GM18867 (cell line): Measurements from ENCODE around the gene TIMM10.

Experiments
- ATAC-seq: cut with Tn5 transposase; IDR thresholded peaks from one replicate; pipeline ENCODE4 v1.9.1; 2021; ENCODE audit warnings: mild to moderate bottlenecking, moderate library complexity; ENCODE audit not compliant: unreplicated experiment

The TIMM10 gene, protein sequence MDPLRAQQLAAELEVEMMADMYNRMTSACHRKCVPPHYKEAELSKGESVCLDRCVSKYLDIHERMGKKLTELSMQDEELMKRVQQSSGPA

DNA sequence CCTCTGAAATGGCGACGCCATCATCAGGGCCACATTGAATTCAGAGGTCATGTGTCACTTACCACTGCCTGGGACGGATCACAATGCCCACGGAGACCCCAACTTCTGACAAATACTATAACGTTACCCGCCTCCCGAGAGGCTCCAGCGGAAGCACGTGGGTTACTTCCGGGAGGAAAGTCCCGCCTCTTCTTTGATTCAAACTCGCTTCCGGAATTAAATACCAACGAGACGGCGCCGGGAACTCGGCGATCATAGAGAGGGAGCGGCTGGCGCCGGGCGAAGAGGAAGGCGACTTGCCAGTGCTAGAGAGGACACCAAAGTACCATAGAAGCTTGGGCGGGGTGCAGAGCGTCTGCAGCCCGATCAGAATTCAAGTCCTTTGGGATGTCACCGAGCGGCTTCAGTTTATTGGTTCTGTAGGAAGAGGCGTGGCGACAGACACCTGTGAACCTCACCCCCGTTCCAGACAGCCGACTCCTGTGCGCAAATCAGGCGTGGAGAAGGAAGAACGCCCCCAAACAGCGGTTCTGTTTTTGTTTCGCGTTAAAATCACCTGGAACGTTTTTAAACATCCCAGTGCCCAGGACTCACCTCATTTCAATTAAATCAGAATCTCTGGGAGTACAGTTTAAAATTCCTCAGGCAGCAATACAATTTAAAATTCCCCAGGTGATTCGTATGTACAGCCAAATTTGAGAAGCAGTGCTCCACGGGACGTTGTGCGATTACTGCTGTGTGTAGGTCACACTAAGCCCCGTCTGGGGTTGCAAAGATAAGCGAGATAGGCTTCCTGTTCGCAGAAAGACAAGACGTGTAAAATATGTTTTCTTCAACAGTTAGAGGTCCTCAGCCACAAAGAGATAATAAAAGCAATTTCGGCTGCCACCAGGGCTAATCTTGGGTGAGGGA is at the start of gene TIMM10:
TSS of gene TIMM10 (minus strand) at position 159 of the 912 bp plus-strand sequence. CDS start 565 bp downstream, outside the sequence.
- ATAC-seq: peak; percentile 98

DNA sequence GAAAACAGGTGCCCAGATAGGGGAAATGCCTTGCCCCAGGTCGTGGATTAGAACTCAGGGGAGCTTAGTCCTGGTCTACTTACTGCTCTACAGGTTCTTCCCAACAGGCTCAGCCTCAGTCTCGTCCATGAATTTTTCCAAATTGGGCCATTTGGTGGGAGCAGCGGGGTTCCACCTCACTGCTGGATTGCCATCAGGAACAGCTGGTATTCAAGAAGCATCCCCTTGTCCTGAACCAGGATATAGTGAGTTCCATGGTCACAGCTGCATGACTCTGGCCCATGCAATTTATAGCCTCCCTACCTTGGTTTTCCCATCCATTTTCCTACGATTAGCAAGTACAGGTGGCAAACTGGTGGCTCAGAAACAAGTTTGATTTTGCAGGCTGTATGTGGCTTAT is 43.5 kb upstream of the TIMM10 start:
- ATAC-seq: no peak

DNA sequence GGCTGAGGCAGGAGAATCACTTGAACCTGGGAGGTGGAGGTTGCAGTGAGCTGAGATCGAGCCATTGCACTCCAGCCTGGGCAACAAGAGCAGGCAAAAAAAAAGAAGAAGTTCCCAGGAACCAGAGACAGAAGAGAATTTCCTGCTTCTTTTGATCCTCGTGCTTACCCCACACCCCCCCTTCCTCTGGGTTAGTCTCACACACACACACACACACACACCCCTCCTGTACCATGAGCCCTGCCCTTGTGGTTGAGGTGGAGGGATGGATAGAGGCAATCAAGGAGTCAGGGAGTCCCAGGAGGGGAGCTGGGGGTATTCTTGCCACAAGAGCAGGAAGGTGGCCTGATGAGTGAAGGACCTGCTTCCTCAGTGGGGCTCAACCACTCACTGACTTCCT is 41.1 kb upstream of the TIMM10 start:
- ATAC-seq: no peak

DNA sequence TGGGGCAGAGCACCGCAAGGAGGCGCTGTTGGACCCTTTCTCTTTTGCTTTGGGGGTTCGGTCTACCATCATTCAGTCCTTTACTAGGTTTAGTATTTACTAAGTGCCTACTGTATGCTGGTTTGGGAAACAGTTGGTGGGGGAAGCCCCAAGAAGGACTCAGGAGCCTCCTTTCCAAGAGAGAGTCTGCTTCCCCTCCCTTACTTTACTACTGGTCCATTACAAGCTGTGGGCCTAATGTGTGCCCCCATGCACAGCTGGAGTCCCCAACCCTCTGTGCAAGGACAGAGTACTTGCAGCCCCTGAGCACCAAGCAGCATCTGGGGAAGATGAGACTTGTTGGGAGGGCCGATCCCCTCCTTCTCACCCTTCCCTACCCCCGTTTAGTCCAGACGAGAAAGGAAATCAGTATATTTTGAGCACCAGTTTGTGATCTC is 37.8 kb upstream of the TIMM10 start:
- ATAC-seq: no peak

DNA sequence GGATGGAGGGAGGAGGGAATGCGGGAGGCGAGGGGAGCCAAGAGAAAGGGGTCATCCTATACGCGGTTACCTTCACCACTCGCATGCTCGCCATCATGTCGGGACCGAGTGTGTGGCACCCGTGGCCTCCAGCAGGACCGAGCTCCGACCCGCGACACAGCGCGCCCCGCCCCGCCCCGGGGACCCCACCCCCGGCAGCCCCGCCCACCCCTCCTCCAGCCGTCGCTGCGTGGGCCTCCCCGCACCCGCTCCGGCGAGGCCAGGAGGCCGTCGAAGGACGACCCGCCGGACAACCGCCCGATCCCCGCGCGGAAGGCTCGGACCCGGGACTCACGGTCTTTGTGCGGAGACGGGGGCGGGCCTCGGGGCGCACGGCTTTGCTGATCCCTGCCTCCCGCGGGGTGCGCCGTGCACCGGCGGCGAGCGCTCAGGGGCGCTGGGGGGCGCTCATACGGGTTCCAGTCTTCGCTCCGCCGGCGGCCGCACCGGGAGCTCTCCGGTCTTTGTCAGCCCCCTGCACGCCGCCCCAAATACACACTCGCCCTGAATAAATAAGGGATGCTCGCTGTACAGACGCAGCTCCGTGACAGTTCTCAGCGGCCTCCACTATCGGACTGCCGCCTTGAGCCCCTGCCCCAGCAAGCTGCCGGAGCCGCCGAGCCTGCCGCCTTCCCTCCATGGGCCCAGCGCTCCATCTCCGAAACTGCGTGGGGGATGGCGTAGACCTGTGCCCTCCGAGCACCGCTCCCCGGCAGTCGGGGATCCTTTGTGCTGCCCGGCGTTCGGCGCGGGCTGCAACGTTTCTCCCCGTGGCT is 37.2 kb upstream of the TIMM10 start, which contains the start of gene UBE2L6:
TSS of gene UBE2L6 (minus strand) at position 158 of the 815 bp plus-strand sequence. CDS start at position 97, 61 bp downstream.
- peak; percentile 68 for ATAC-seq

DNA sequence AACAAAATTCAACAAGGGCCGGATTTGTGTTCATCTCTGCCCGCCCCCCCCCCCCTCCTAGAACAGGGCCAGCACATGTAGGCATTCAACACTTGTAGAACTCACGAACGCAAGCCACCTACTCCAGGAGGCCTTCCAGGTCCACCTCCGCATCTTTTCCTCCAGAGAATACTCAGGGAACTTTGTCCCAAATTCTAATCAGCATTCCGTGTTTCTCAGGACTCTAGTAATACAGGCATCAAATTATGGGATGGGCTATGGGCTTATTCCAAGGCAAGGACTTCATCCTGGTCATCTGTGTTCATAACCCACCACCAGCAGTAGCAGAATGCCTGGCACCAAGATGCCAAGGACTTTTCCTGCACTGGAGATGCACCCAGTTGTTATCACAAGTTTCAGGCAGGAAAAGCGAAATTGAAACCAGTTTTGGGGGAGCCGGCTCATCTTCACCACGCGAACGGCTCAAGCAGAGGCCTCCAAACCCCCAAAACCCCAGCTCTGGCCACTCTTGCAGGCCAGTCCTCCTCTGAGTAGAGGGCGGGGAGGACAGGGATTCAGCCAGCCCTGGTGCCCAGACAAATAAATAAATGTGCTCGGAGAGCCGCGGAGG is 36.5 kb upstream of the TIMM10 start:
- ATAC-seq: peak; percentile 15

DNA sequence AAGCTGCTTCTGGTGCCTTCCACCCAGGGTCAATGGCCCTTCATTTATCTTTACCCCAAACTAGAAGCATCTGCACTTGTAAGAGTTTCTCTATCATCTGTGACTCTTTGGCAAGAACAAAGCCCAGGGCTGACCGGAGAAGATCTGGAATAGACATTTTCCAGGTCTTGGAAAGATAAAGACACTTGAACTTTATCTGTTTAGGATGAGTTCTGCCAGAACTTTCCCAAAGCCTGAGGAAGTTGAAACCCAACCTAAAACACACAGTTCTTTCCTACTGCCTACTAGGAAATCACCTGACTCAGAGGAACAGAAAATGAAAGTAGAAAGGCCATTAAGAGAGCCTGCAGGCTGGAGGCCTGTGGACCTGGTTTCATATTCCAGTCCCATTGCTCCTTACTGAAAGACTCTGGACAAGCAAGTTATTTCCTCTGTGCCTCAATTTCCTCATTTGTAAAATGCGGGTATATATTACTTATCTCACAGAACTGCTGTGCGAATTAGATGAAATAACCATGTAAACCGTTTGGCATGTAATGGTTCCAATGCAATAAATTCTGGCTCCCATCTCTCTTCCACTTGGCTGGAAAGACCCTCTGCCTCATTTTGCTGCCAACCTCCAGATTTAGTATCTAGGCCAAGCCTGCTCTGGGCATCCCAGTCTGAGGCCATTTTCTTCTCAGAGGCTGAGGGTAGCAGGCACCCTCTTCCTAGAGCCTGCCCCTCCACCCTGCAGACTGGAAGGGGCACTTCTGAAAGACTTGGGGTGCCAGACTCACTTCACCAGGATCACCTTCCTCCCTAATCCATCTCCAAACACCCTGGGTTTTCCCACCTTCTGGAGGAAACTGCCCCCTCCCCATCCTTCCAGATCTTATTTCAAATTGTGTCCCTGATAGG is 35.7 kb upstream of the TIMM10 start:
- ATAC-seq: peak; percentile 71

DNA sequence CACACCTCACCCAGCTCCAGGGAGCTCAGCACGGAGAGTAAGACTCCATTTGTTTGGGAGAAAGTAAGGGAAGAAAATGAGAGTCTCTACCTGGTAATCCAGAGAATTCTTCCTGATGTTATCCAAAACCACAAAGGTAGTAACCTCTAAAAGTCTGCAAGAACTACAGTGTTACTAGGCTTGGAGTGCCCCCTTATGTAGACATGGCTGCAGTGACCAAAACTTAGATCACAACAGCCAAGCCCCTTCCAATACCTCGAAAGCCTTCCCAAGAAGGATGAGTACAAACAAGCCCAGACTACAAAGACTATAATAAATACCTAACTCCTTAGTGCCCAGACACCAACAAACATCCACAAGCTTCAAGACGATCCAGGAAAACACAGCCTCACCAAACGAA is 32.0 kb upstream of the TIMM10 start:
- ATAC-seq: no peak

DNA sequence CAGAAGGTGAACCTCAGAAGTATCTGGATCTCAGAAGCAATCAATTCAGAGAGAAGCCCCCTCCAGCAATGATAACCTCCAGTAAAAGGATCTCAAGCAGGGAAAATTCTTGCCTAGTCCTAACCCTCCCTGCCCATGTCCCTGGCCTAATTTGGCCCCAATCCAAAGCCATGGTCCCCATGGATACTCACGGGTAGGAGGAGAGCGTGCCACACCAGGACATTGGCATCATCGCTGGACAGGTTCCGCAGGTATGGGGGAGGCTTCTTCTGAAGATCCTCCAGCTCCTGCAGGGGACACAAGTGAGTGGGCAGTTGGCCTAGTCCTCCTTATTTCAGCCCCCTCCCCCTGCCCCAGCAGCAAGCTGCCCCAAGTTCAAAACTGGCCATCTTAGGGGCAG is 29.6 kb upstream of the TIMM10 start:
- no peak for ATAC-seq

DNA sequence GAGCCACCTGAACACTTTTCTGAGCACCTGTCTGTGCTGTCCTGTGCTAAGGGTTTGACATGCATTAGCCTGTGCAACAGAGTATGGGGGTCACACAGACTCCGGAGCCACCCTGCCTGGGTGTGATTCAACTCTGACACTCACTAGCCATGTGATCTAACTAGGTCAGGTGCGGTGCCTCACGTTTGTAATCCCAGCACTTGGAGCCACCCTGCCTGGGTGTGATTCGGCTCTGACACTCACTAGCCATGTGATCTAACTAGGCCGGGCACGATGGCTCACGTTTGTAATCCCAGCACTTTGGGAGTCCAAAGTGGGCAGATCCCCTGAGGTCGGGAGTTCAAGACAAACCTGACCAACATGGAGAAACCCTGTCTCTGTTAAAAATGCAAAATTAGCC is 25.5 kb upstream of the TIMM10 start:
- no peak for ATAC-seq

DNA sequence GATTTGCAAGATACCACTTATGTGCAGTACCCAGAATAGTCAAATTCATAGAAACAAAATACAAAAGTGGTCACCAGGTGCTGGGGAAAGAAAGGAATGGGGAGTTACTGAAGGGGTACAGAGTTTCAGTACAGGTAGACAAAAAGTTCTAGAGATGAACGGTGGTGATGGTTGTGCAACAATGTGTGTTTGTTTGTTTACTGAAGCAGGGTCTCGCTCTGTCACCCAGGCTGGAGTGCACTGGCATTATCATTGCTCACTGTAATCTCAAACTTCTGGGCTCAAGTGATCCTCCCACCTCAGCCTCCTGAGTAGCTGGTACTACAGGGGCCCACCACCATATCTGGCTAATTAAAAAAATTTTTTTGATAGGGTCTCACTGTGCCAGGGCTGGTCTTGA is 24.8 kb upstream of the TIMM10 start:
- ATAC-seq: no peak

DNA sequence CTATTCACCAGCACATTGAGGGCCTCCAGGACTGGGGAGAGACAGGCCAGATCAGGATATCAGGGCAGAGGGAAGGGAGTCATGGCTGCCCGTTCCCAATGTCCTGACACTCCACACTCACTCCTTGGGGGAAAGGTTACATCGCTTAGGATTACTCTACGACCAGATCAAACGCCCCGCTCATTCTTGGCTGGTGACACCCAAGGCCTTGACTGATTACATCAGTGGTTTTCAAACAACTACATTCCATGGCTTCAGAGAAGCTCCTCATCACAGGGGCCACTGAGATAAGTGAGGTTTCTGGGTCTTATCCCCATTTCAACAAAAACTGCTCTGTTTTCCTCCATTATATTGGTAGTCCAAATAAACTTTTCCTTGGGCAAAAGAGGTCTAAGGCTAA is 21.9 kb upstream of the TIMM10 start:
- ATAC-seq: no peak

DNA sequence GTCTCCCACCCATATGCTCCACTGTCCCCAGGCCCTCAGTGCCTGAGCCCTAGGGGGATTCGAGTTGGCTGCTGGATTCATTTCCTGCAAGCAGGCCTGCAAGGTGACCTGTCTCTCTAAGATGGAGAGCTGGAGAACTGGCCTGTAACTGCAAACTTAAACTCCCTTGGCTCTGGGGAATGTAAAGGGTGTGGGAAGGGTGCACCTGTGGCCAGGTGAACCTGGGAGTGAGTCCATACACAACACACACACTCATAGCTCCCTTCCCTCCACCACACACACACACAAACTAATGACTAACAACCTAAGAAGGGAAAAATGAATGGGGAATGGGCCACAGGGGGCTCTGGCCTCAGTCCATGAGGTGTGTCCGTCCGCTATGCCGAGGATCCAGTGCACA is 21.4 kb upstream of the TIMM10 start:
- ATAC-seq: no peak

DNA sequence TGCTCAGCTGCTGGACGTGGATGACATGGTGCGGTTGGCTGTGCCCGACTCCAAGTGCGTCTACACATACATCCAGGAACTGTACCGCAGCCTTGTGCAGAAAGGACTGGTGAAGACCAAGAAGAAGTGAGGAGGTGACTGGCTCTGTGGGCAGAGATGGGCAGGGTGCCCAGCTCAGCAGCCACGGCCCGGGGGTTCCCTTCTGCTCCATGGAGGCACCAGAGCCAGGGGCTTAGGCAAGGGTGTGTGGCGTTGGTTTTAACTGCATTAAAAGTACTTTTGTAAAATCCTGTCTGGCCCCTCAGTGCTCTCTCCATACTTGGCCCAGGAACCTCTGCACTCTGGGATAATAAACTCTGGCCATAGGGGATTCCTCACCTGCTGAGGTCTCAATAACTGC is 19.4 kb upstream of the TIMM10 start:
- ATAC-seq: no peak

DNA sequence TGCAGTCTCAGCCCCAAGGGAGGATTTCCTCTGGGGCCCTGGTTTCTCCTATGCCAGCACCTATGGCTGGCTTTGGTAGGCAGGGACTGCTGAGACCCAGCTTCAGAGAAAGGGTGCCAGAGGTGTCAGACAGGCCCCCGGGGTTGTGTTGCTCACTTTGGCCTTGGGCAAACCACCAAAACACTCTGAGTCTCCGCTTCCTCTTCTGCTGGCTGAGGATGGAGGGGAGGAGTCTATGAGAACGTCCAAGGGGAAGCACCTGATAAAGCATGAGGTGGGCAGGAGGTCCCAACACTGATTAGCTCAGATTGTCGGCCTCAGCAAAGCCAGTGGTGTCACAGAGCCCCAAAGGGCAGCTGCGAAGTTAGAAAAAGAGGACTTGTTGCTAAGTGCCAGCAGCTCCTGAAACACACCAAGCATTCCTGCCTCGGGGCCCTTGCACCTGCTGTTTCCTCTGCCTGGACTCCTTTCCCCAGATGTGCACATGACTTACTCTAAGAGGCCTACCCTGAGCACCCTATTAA is 17.4 kb upstream of the TIMM10 start:
- ATAC-seq: peak; percentile 82

DNA sequence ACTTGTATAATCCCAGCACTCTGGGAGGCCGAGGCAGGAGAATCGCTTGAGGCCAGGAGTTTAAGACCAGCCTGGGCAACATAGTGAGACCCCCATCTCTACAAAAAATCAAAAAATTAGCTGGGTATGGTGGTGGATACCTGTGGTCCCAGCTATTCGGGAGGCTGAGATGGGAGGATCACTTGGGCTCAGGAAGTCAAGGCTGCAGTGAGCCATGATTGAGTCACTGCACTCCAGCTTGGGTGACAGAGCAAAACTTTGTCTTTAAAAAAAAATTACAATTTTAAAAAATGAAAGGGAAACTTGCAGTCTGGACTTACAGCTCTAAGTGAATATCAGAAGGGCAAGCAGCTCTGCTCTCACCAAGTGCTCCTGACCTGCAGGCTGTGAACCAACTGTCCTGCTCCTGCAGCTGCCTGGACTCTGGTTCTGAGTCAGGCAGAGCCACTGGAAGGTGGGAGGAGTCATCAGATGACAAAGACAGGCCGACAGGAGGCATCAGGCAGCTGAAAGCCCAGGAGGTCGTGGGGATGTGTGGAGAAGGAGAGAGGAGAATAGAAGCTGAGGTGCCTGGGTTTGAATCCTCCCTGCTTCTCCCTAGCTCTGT is 16.4 kb upstream of the TIMM10 start:
- ATAC-seq: peak; percentile 54

DNA sequence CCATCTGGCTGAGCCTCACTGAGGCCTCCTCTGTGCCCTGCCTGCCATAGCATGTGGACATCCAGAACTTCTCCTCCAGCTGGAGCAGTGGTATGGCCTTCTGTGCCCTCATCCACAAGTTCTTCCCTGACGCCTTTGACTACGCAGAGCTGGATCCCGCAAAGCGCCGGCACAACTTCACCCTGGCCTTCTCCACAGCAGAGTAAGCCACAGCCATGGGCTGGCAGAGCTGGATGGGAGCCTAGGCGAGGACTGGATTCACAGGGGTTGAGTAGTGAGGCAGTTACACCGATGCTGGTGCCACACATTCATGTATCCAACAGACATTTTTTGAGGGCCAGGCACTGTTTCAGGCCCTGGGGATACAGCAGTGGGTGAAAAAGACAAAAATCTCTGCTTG is 15.9 kb upstream of the TIMM10 start:
- ATAC-seq: no peak

DNA sequence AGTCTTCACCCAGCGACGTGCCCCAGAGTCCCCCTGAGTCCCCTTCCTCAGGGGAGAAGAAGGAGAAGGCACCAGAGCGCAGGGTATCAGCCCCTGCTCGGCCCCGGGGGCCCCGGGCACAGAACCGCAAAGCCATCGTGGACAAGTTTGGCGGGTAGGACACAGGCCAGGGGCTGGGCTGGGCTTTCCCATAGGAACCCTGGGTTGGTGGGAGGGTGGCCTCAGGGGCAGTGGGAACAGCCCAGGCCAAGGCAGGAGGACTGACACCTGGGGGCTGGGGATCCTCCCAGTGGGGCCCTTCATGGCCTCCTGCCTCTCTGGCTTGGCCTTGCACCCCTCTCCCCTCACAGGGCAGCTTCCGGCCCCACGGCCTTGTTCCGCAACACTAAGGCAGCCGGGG is 15.3 kb upstream of the TIMM10 start:
- no peak for ATAC-seq

DNA sequence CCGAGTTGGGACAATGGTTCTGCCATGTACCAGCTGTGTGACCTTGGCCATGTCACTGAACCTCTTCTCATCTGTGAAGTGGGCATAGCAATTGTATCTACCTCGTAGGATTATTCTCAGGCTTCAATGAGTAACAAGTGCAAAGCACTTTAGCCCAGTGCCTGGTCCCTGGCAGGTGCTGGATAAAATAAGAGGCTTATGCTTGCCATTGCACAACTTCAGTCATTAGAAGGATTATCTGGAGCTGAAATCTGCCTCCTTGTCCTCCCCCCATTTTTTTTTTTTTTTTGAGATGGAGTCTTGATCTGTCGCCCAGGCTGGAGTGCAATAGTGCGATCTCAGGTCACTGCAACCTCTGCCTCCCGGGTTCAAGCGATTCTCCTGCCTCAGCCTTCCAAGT is 14.0 kb upstream of the TIMM10 start:
- ATAC-seq: no peak
